Articular chondrocyte of knee joint (primary cell): Measurements from ENCODE around the gene EEF1B2. TPM values are rescaled to one million over a fixed set of nuclear protein-coding genes. Genes with fewer than 3 reads are reported as not detected.

Experiments used
- small RNA-seq: library from RNA; depleted of rRNA; stranded (forward); fragments of <200 nt; gene quantifications from one replicate; pipeline ENCODE3, GENCODE V24; 2012
- total RNA-seq: library from RNA; depleted of rRNA; stranded (reverse); fragments of >200 nt; gene quantifications from 2 replicates; pipeline ENCODE4 v1.2.3, GENCODE V29; 2012

EEF1B2 gene
- 572 and 731 TPM in 2 replicates for total RNA-seq

DNA sequence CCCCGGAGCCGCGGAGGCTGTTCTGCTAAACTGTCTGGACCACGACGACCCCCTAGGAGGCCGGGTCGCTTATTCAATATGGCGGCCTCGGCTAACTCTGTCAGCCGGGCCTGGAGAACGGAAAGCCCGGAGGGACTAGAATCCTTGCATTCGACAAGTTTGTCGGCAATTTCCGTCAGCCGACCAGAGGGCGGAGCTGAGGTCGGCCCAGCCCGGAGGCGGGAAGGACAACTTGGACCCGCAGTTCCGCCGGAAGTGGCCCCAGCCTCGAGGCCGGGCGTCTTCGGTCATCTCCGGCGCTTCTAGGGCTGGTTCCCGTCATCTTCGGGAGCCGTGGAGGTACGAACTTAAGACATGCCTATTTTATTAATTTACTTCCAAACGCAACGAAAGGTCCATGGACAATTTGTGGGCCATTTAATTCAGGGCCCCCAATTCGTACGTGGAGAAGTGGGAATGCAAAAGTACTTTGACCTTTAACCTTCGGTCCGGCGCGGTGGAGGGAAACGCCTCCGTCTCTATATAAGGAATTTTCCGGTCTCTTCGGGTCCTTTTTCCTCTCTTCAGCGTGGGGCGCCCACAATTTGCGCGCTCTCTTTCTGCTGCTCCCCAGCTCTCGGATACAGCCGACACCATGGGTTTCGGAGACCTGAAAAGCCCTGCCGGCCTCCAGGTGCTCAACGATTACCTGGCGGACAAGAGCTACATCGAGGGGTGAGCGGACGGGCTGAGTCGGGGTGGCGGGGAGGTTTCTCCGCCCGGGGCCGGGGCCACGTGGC lies at the start of gene EEF1B2, which contains the start of gene NDUFS1:
TSS of gene EEF1B2 (plus strand) at position 550 of the 779 bp plus-strand sequence. CDS start at position 635, 85 bp downstream.
TSS of gene NDUFS1 (minus strand) at position 99 of the 779 bp plus-strand sequence. CDS start 5,766 bp downstream, outside the sequence.

Small RNA genes within 50 kb of the gene (small RNA-seq; reads per million reads assigned to genes)
- gene RF00134 = not detected
- not detected for gene RF02271
- not detected for gene SNORA41
- gene SNORD51 = 0.61 reads per million, percentile 20 among the genes with 10 or more reads in this experiment

Other genes starting within 250 kb of the EEF1B2 start
- gene INO80D, start 73.7 kb upstream of the EEF1B2 start, total RNA-seq = 12.4 and 12.6 TPM in 2 replicates
- gene NDUFS1, start 451 bp upstream of the EEF1B2 start, total RNA-seq = 99.8 and 113 TPM in 2 replicates
- 15.3 and 20.9 TPM in 2 replicates for gene ZDBF2, start 114.8 kb downstream of the EEF1B2 start, total RNA-seq